Coronary artery (tissue), 2 donors: Measurements from ENCODE around the gene CACNA2D2.
A peak's percentile ranks its signal among the peaks of the same experiment; 100 is the strongest.

Source experiments
- DNase-seq: peaks from one replicate; pipeline ENCODE4 v3.0.0-alpha.2; 2017; ENCODE audit warnings: low spot score
- H3K27ac ChIP-seq, 2 donors: fragments of 200-600 bp; sonication (generic); one replicate each; pipeline ENCODE4 v1.5.1; 2016 to 2019
- H3K4me3 ChIP-seq: fragments of 200-600 bp; sonication (generic); 2 replicates; pipeline ENCODE4 v1.5.1; 2016; ENCODE audit warnings: mild to moderate bottlenecking, moderate library complexity
- TF ChIP-seq, protein P1 (sequence below): fragments of 200-600 bp; sonication (generic); IDR thresholded peaks from one replicate; pipeline ENCODE4 v1.5.1; 2019; ENCODE audit warnings: antibody characterized with exemption

Gene CACNA2D2

DNA sequence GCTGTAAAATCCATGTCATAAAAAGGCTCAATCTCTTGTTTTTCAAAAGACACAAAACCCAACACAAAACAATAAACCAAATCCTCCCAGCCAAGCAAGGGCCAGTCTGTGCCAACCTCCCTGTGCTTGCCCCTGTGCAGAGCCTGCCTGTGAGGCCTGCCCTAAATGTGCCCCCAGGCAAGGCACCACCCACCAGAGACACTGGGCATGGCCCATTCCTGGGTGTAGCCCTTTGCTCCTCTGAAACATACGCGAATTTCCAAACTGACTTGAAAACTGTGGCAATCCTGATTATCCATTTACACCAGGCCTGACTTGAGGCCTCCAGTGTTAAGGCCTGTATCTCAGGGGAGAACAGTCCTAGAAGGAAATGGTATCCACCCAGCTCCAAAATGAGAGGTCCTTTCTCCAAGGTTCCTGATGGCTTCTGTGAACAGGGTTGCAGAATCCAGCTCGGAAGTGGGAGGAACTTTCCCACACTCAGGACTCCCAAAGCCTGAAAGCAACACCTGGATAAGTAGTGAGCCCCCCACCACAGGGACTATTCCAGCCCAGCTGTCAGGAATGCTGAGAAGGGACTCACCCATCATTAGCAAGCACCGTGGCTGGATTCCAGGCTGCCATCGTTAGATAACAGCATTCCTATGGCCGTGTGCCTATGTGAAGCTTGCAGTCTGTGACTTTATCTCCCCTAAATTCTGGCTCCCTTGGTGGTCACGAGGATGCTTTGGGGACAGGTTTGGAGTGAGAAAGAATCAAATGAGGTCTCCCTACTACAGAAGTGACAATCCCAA is 61.8 kb downstream of the CACNA2D2 start:
- Histone ChIP-seq H3K27ac (no peak overlapping the region), H3K4me3 (no peak overlapping the region)
- no peak for DNase-seq
- TF ChIP-seq, protein P1, sequence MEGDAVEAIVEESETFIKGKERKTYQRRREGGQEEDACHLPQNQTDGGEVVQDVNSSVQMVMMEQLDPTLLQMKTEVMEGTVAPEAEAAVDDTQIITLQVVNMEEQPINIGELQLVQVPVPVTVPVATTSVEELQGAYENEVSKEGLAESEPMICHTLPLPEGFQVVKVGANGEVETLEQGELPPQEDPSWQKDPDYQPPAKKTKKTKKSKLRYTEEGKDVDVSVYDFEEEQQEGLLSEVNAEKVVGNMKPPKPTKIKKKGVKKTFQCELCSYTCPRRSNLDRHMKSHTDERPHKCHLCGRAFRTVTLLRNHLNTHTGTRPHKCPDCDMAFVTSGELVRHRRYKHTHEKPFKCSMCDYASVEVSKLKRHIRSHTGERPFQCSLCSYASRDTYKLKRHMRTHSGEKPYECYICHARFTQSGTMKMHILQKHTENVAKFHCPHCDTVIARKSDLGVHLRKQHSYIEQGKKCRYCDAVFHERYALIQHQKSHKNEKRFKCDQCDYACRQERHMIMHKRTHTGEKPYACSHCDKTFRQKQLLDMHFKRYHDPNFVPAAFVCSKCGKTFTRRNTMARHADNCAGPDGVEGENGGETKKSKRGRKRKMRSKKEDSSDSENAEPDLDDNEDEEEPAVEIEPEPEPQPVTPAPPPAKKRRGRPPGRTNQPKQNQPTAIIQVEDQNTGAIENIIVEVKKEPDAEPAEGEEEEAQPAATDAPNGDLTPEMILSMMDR, result no peak

DNA sequence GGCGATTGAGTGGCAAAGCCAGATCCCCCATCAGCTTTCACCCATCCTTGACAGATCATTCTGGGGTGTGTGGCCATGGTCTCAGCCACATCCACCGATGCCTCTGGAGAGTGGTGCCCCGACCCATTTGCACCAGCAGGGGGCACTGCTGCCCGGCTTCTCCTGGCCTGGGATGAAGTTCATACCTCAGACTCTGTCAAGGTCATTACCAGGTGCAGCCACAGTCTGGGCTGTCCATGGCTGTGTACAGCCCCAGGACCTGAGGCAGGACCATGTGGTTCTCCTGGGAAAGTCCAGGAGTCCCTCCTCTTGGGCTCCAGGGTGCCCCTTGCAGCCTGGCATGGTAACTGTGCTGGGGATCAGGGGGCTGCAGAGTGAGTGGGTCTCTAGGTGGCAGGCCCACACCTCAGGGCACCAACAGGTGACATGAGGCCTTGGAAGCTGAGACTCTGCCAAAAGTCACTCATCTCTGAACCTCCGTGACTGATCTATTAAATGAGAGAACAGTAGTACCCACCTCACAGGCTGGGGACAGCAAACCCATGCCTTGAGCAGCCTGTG is 67.2 kb downstream of the CACNA2D2 start:
- H3K27ac ChIP-seq, result no peak overlapping the region
- DNase-seq, result no peak
- TF ChIP-seq, protein P1, result peak; percentile 41
- H3K4me3 ChIP-seq, result no peak overlapping the region

DNA sequence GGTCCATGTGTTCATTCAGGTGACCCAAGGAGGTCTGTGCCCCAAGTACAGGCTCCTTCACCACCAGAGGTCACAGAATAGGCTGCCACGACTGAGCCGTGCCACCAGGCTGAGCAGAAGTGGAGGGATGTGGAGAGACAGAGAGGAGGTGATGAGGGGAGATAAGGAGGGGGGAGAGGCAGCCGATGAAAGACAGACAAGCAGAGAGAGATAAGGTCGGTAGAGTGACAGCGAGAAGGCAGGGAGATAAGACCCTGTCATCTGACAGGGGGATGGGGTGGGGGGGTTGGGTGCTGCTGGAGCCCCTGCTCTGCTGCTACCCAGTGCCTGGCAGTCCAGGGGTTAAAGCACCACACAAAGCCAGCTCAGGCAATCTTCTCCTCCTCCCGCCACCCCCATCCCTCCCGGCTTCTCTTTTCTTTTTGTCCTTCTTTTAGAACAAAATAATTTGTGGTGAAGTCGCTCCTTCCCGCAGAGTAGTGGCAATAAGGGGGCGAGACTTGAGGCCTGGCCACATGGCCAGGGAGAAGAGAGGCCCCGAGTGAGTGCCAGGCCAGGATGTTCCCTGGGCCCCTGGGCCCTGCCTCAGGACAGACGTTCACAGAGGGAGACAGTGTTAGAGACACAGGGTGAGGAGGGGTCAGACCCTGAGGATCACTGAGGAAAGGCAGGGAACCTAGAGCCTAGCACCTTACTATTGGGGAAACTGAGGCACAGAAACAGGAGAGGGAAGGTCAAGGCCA is 67.9 kb downstream of the CACNA2D2 start:
- no peak for DNase-seq
- TF ChIP-seq, protein P1, result no peak
- Histone ChIP-seq H3K4me3 (no peak overlapping the region), H3K27ac (no peak overlapping the region)

DNA sequence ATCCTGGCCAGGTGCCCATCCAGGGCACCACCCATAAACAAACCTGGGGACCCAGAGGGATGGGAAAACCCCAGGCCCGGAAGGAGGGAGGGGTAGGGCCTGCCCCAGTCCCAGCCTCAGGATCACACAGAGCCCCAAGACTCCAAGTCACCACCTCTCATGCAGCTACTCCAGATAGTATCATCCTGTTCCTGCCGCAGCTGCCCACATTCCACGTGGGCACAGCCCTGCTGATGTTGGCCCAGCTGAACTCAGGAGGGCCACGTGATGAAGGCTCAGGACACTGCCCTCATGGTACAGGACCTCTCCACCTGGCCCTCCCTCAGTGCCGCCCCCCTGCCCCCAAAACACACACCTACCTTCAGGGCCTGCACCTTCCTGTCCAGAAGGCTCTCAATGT is 69.5 kb downstream of the CACNA2D2 start:
- H3K4me3 ChIP-seq, result no peak overlapping the region
- DNase-seq, result no peak
- TF ChIP-seq, protein P1, result no peak
- no peak overlapping the region for H3K27ac ChIP-seq

DNA sequence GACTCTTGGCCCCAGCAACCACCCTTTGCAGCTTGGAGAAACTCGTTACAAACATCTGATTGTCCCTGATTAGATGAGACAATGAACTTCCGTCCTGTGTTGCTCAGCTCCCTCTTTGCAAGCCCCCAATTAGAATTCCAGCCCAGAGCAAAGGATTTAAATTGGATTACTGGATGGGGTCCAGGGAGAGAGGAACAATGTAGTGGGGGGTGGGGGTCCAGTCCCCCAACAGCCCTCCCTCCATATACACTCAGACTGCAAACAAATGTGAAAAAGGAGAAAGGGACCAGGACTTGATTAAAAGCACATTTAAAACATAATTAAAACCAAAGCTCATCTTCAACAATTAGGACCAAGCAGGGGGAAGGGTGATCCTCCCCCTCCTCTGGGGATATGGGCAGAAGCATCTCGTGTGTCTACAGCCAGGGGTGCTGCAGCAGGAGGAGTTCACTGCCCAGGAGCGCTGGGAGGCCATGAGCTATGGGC is 72.4 kb downstream of the CACNA2D2 start:
- Histone ChIP-seq H3K4me3 (no peak overlapping the region), H3K27ac (no peak overlapping the region)
- TF ChIP-seq, protein P1, result no peak
- DNase-seq, result no peak

DNA sequence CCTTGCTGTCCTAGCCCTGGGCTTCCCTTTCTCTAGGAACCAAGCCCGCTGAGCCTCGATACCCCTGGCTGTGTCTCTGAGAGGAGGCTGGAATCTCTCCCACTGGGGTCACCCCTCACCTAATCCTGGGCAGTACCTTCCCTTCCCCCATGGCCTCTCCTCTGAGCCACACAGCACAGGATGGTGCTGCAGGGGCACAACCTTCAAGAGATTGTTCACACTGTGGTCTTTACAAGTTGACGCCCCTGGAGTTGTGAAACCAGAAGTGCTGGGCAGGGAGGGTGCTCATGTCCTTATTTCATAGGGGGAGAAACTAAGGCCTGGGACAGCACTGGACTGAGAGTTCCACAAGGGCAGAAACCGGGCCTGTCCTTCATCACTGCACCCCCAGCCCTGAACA is 73.2 kb downstream of the CACNA2D2 start:
- TF ChIP-seq, protein P1, result no peak
- no peak for DNase-seq
- H3K27ac ChIP-seq, result no peak overlapping the region
- no peak overlapping the region for H3K4me3 ChIP-seq
